ENCODE data around the gene AGAP1. TPM values are rescaled to one million over a fixed set of nuclear protein-coding genes. Genes with fewer than 3 reads are reported as not detected.

AGAP1 gene
- total RNA-seq, 4 donors from 2014 or later: 7.2 to 19.6 (median 15.2) TPM

- WGBS, 2 donors: 48 to 60% methylated on average over 4 of the region's 4 CpGs
- intact Hi-C loops (cut with DNase I): no loop called here
These were observed 21.4 kb upstream of the AGAP1 start for GRCh38 chr2:235472443-235472842.

GRCh38 chr2:235478609-235479008 is 15.2 kb upstream of the AGAP1 start:
- TF ChIP-seq, protein P1, sequence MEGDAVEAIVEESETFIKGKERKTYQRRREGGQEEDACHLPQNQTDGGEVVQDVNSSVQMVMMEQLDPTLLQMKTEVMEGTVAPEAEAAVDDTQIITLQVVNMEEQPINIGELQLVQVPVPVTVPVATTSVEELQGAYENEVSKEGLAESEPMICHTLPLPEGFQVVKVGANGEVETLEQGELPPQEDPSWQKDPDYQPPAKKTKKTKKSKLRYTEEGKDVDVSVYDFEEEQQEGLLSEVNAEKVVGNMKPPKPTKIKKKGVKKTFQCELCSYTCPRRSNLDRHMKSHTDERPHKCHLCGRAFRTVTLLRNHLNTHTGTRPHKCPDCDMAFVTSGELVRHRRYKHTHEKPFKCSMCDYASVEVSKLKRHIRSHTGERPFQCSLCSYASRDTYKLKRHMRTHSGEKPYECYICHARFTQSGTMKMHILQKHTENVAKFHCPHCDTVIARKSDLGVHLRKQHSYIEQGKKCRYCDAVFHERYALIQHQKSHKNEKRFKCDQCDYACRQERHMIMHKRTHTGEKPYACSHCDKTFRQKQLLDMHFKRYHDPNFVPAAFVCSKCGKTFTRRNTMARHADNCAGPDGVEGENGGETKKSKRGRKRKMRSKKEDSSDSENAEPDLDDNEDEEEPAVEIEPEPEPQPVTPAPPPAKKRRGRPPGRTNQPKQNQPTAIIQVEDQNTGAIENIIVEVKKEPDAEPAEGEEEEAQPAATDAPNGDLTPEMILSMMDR (IDR thresholded peaks at IDR 0.05): no peak
- no peak for TF ChIP-seq POLR2A (IDR thresholded peaks at IDR 0.05)
- H3K36me3 ChIP-seq: no peaks in the 10 kb centered on the region

More at GRCh38 chr2:235472443-235472842, 21.4 kb upstream of the AGAP1 start:
- H3K36me3 ChIP-seq: no peaks in the 10 kb centered on the region
- no peak for TF ChIP-seq POLR2A (IDR thresholded peaks at IDR 0.05)
- TF ChIP-seq, protein P1 (IDR thresholded peaks at IDR 0.05): no peak
- H3K27ac ChIP-seq: no peak overlapping the region
- DNase-seq: no peak
- H3K27me3 ChIP-seq: no peaks in the 10 kb centered on the region
- no peak overlapping the region for H3K4me3 ChIP-seq
- H3K4me1 ChIP-seq: peaks cover 0 to 13% (median 4%) of the 10 kb centered on the region in 3 donors
- peaks cover 0 to 10% (median 0%) of the 10 kb centered on the region in 3 donors for H3K9me3 ChIP-seq

DNA sequence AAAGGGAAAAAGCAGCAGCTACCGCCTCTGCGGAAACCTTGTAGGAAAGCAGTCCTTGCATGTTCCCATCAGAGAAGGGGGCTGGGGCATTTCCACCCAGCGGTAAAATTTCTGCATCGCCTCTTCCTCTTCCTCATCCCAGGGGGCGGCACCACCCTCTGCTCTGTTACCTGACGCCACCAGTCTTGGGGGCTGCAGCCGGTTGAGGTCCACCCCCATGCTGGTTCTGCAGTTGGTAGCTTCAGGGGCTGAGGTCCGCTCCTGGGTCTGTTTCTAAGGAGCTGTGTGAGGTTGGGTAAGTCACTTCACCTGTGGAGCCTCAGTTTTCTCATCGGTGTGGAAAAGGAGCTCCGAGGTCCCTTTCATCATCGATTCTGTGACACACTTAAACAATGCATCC is 14.2 kb upstream of the AGAP1 start:
- 88 to 96% methylated on average over 5 of the region's 11 CpGs for WGBS, 2 donors
- H3K9me3 ChIP-seq: peaks cover 0 to 10% (median 0%) of the 10 kb centered on the region in 3 donors
- no peaks in the 10 kb centered on the region for H3K4me1 ChIP-seq
- H3K27ac ChIP-seq: no peak overlapping the region
- no peak for DNase-seq
- TF ChIP-seq, protein P1 (IDR thresholded peaks at IDR 0.05): no peak
- no peak for TF ChIP-seq POLR2A (IDR thresholded peaks at IDR 0.05)
- no peaks in the 10 kb centered on the region for H3K36me3 ChIP-seq
- no peak overlapping the region for H3K4me3 ChIP-seq
- H3K27me3 ChIP-seq: no peaks in the 10 kb centered on the region
- intact Hi-C loops (cut with DNase I): no loop called here

More at GRCh38 chr2:235478609-235479008, 15.2 kb upstream of the AGAP1 start:
- H3K27ac ChIP-seq: no peak overlapping the region
- H3K27me3 ChIP-seq: no peaks in the 10 kb centered on the region
- intact Hi-C loops (cut with DNase I): no loop called here
- no peak for DNase-seq
- H3K4me3 ChIP-seq: no peak overlapping the region
- peaks cover 0 to 10% (median 0%) of the 10 kb centered on the region in 3 donors for H3K9me3 ChIP-seq
- WGBS, 2 donors: 33 to 39% methylated on average over 6 of the region's 6 CpGs
- no peaks in the 10 kb centered on the region for H3K4me1 ChIP-seq

- no peak overlapping the region for H3K4me3 ChIP-seq
These were observed 13.2 kb upstream of the AGAP1 start for GRCh38 chr2:235480614-235481013.

GRCh38 chr2:235483313-235483712 is 10.5 kb upstream of the AGAP1 start:
- H3K27ac ChIP-seq: no peak overlapping the region
- H3K4me1 ChIP-seq: no peaks in the 10 kb centered on the region
- H3K4me3 ChIP-seq: no peak overlapping the region
- intact Hi-C loops (cut with DNase I): no loop called here
- 59 to 68% methylated on average over 4 of the region's 4 CpGs for WGBS, 2 donors
- TF ChIP-seq POLR2A (IDR thresholded peaks at IDR 0.05): no peak
- TF ChIP-seq, protein P1 (IDR thresholded peaks at IDR 0.05): no peak
- no peaks in the 10 kb centered on the region for H3K27me3 ChIP-seq
- H3K9me3 ChIP-seq: no peaks in the 10 kb centered on the region
- no peak for DNase-seq
- H3K36me3 ChIP-seq: no peaks in the 10 kb centered on the region

More at GRCh38 chr2:235480614-235481013, 13.2 kb upstream of the AGAP1 start:
- H3K27me3 ChIP-seq: no peaks in the 10 kb centered on the region
- DNase-seq: no peak
- intact Hi-C loops (cut with DNase I): no loop called here
- TF ChIP-seq, protein P1 (IDR thresholded peaks at IDR 0.05): no peak
- TF ChIP-seq POLR2A (IDR thresholded peaks at IDR 0.05): no peak
- H3K36me3 ChIP-seq: no peaks in the 10 kb centered on the region
- WGBS, 2 donors: 79 to 85% methylated on average over 4 of the region's 4 CpGs
- H3K27ac ChIP-seq: no peak overlapping the region
- no peaks in the 10 kb centered on the region for H3K4me1 ChIP-seq
- H3K9me3 ChIP-seq: peaks cover 0 to 2% (median 0%) of the 10 kb centered on the region in 3 donors
